GM12865 (cell line): ENCODE measurements around the gene PRR11.
"Not testable (repeated sequence)": the region's sequence is repeated elsewhere in the genome, so short reads cannot be mapped to it uniquely, and the experiment has no call there.

ENCODE experiments used
- DNase-seq: peaks from one replicate; pipeline ENCODE4 v3.0.0; 2010; ENCODE audit warnings: low read depth
- H3K4me3 ChIP-seq: 2 replicates; pipeline ENCODE4 v1.5.1; 2011; ENCODE audit warnings: mild to moderate bottlenecking, low read depth, low read length, control low read depth
- CTCF ChIP-seq: IDR thresholded peaks from 2 replicates; pipeline ENCODE4 v1.5.1; 2011; ENCODE audit warnings: low read length, control low read depth, low read depth, inconsistent platforms; ENCODE audit not compliant: insufficient read depth; ENCODE audit errors: missing control alignments

PRR11 gene

GRCh38 chr17:59219370-59219769 lies 63.8 kb downstream of the PRR11 start:
- H3K4me3 ChIP-seq: no peak overlapping the region
- no peak for DNase-seq
- no peak for TF ChIP-seq CTCF

- peak overlapping the region; percentile 50 for H3K4me3 ChIP-seq
- DNase-seq: no peak
- no peak for TF ChIP-seq CTCF
These were observed 64.4 kb downstream of the PRR11 start for GRCh38 chr17:59219992-59220327.

- peak; percentile 61 for TF ChIP-seq CTCF
- H3K4me3 ChIP-seq: peak within 1 kb of the TSS; percentile 82
- peak; percentile 98 for DNase-seq
These were observed 65.0 kb downstream of the PRR11 start, which contains the start of gene GDPD1 for GRCh38 chr17:59220328-59221158. Gene GDPD1 (plus strand): TSS chr17:59220511. CDS start chr17:59220610, 99 bp downstream.

- TF ChIP-seq CTCF: no peak
- DNase-seq: no peak
- H3K4me3 ChIP-seq: peak overlapping the region; percentile 82
These were observed 65.8 kb downstream of the PRR11 start for GRCh38 chr17:59221159-59221847.

- TF ChIP-seq CTCF: no peak
- DNase-seq: no peak
- no peak overlapping the region for H3K4me3 ChIP-seq
These were observed 68.3 kb downstream of the PRR11 start for GRCh38 chr17:59223813-59224212.

- DNase-seq, H3K4me3 ChIP-seq: not testable (repeated sequence)
These were observed 73.0 kb downstream of the PRR11 start for GRCh38 chr17:59228588-59228987.

- TF ChIP-seq CTCF: no peak
- no peak for DNase-seq
These were observed 75.2 kb downstream of the PRR11 start for GRCh38 chr17:59230764-59231163.

More at GRCh38 chr17:59230764-59231163, 75.2 kb downstream of the PRR11 start:
- H3K4me3 ChIP-seq: no peak overlapping the region
